SK-N-SH (cell line): ENCODE measurements around the gene APEH. TPM values are rescaled to one million over a fixed set of nuclear protein-coding genes. Genes with fewer than 3 reads are reported as not detected.

ENCODE experiments used
- CTCF ChIA-PET: fragments of 300-600, 350-600 bp; formaldehyde crosslinking; extraction: SDS; loops from one replicate; lab custom pipeline; 2021; lab: Yijun Ruan, JAX
- POLR2A ChIA-PET: fragments of 350-600 bp; sonication (Branson Sonifier 250); formaldehyde crosslinking; extraction: SDS; loops from one replicate; lab custom pipeline; 2020; ENCODE audit warnings: antibody characterized with exemption, inconsistent platforms; lab: Yijun Ruan, JAX
- DNase-seq: peaks from one replicate; pipeline ENCODE4 v3.0.0; 2012
- H2AFZ ChIP-seq: fragments of 200-600 bp; sonication (generic); 2 replicates; pipeline ENCODE4 v1.8.1; 2016; ENCODE audit warnings: antibody characterized with exemption, mild to moderate bottlenecking, low read depth
- H3F3A ChIP-seq: fragments of 200-600 bp; sonication (generic); replicated peaks from 2 replicates; pipeline ENCODE3; 2016; ENCODE audit warnings: antibody characterized with exemption, mild to moderate bottlenecking; ENCODE audit not compliant: insufficient read depth
- H3K27ac ChIP-seq, 2 experiments: fragments of 200-500 bp in 1 of 2; fragments of 200-600 bp in 1 of 2; sonication (Bioruptor generic) in 1 of 2; sonication (generic), shearing (Covaris generic) in 1 of 2; 2 replicates each; pipeline versions ENCODE4 v1.5.1 to v1.6.1; 2014 to 2016; ENCODE audit warnings: low read depth in 2 of 2, inconsistent platforms in 1 of 2, low read length in 1 of 2, mild to moderate bottlenecking in 1 of 2, mixed read lengths in 1 of 2
- H3K27me3 ChIP-seq: fragments of 200-600 bp; sonication (generic), shearing (Covaris generic); 2 replicates; pipeline ENCODE4 v1.6.1; 2016; ENCODE audit warnings: mixed run types; ENCODE audit not compliant: insufficient read depth
- H3K36me3 ChIP-seq, 2 experiments: fragments of 200-500 bp in 1 of 2; fragments of 200-600 bp in 1 of 2; sonication (Bioruptor generic) in 1 of 2; sonication (generic) in 1 of 2; replicated peaks in 1 of 2; 2 replicates each; pipeline versions ENCODE3 to v1.5.1; 2014 to 2016; ENCODE audit warnings: low read length in 1 of 2, mild to moderate bottlenecking in 1 of 2; ENCODE audit not compliant: insufficient read depth in 2 of 2, control insufficient read depth in 1 of 2
- H3K4me1 ChIP-seq, 2 experiments: fragments of 200-500 bp in 1 of 2; fragments of 200-600 bp in 1 of 2; sonication (Bioruptor generic) in 1 of 2; sonication (generic), shearing (Covaris generic) in 1 of 2; 2 replicates each; pipeline versions ENCODE4 v1.5.1 to v1.6.1; 2014 to 2016; ENCODE audit warnings: low read depth in 1 of 2, low read length in 1 of 2, mixed run types in 1 of 2; ENCODE audit not compliant: insufficient read depth in 2 of 2, control insufficient read depth in 1 of 2
- H3K4me2 ChIP-seq: fragments of 200-600 bp; sonication (generic), shearing (Covaris generic); 2 replicates; pipeline ENCODE4 v1.6.1; 2017; ENCODE audit warnings: mixed run types
- H3K4me3 ChIP-seq, 2 experiments: fragments of 200-500 bp in 1 of 2; fragments of 200-600 bp in 1 of 2; sonication (Bioruptor generic) in 1 of 2; sonication (generic), shearing (Covaris generic) in 1 of 2; 2 replicates each; pipeline versions ENCODE4 v1.5.1 to v1.8.1; 2014 to 2016; ENCODE audit warnings: low read depth in 2 of 2, inconsistent platforms in 1 of 2, low read length in 1 of 2, mild to moderate bottlenecking in 1 of 2, mixed read lengths in 1 of 2, moderate library complexity in 1 of 2
- H3K79me2 ChIP-seq: fragments of 200-600 bp; sonication (generic); 2 replicates; pipeline ENCODE4 v1.8.1; 2017; ENCODE audit warnings: mild to moderate bottlenecking; ENCODE audit not compliant: insufficient read depth
- H3K9ac ChIP-seq: fragments of 200-600 bp; sonication (generic); 2 replicates; pipeline ENCODE4 v1.6.1; 2017; ENCODE audit warnings: mixed run types
- H3K9me2 ChIP-seq: fragments of 200-600 bp; sonication (generic); 2 replicates; pipeline ENCODE4 v1.6.1; 2017; ENCODE audit warnings: mixed run types
- H3K9me3 ChIP-seq: fragments of 200-600 bp; sonication (generic); 2 replicates; pipeline ENCODE4 v1.6.1; 2017; ENCODE audit warnings: mixed run types, mild to moderate bottlenecking, moderate library complexity
- H4K20me1 ChIP-seq: fragments of 200-600 bp; sonication (generic); 2 replicates; pipeline ENCODE4 v1.6.1; 2017; ENCODE audit warnings: mild to moderate bottlenecking, mixed run types; ENCODE audit not compliant: insufficient read depth
- FOSL2 ChIP-seq: IDR thresholded peaks from 2 replicates; pipeline ENCODE4 v1.4.0; 2012; ENCODE audit warnings: low read depth, mild to moderate bottlenecking, moderate library complexity, borderline replicate concordance
- MXI1 ChIP-seq: IDR thresholded peaks from 2 replicates; pipeline ENCODE4 v1.6.1; 2012; ENCODE audit warnings: mild to moderate bottlenecking, low read depth, low read length, improper control_type of control experiment
- PBX3 ChIP-seq: IDR thresholded peaks from 2 replicates; pipeline ENCODE4; 2012
- REST ChIP-seq: IDR thresholded peaks from 2 replicates; pipeline ENCODE4 v1.6.1; 2012; ENCODE audit warnings: mild to moderate bottlenecking, low read depth, low read length, moderate library complexity
- USF2 ChIP-seq: fragments of 150-350 bp; IDR thresholded peaks from 2 replicates; pipeline ENCODE4 v1.6.1; 2017; ENCODE audit warnings: antibody characterized with exemption, low read length, low read depth, borderline replicate concordance
- WGBS: methylation state at CpG from one replicate; pipeline ENCODE4 v1.1.6; 2017; ENCODE audit warnings: low lambda C conversion rate; 5-methylcytosine and 5-hydroxymethylcytosine counted together
- polyA plus RNA-seq, 3 experiments: library from polyadenylated mRNA; depleted of rRNA; stranded (reverse); fragments of >200 nt; gene quantifications; 2 replicates each; pipeline ENCODE4 v1.2.3, GENCODE V29; 2012

APEH gene
- polyA plus RNA-seq, 1 of the 3 experiments (the other 2 are of a cell fraction): 112 TPM

GRCh38 chr3:49638445-49638844 lies 35.7 kb upstream of the APEH start:
- TF ChIP-seq MXI1: no peak
- peak; percentile 27; the same call in 1 of the 2 replicates for TF ChIP-seq FOSL2
- TF ChIP-seq, all 33 proteins: peak for 1
- no peak overlapping the region for H3K27ac ChIP-seq
- H3K27me3 ChIP-seq: no peaks in the 10 kb centered on the region
- CTCF ChIA-PET: interaction anchor here (1.8 to 2.6 kb wide), 2 partner anchors 33 to 99 kb away, joined by 4 to 11 read pairs; no protein-coding TSS in a partner anchor
- no peaks in the 10 kb centered on the region for H3K9me2 ChIP-seq
- no peaks in the 10 kb centered on the region for H3K79me2 ChIP-seq
- H3K36me3 ChIP-seq: no peaks in the 10 kb centered on the region
- no peak overlapping the region for H3K4me2 ChIP-seq
- H3K4me3 ChIP-seq: no peak overlapping the region
- H2AFZ ChIP-seq: no peak overlapping the region
- DNase-seq: no peak
- H3F3A ChIP-seq: no peaks in the 10 kb centered on the region
- 50% methylated on average over 8 of the region's 8 CpGs for WGBS
- no peaks in the 10 kb centered on the region for H3K9me3 ChIP-seq
- H3K9ac ChIP-seq: no peak overlapping the region
- no peaks in the 10 kb centered on the region for H3K4me1 ChIP-seq
- H4K20me1 ChIP-seq: no peaks in the 10 kb centered on the region
- POLR2A ChIA-PET: no interaction called here

- CTCF ChIA-PET: interaction anchor here (0.9 to 2.2 kb wide), 3 partner anchors 32 to 100 kb away, joined by 3 to 7 read pairs (median 4); no protein-coding TSS in a partner anchor
- H3K9ac ChIP-seq: no peak overlapping the region
These were observed 34.6 kb upstream of the APEH start for GRCh38 chr3:49639551-49639950.

More at GRCh38 chr3:49639551-49639950, 34.6 kb upstream of the APEH start:
- no peak overlapping the region for H2AFZ ChIP-seq
- H3K27ac ChIP-seq: no peak overlapping the region
- H3K9me3 ChIP-seq: no peaks in the 10 kb centered on the region
- 75% methylated on average over 2 of the region's 2 CpGs for WGBS
- no peaks in the 10 kb centered on the region for H3K36me3 ChIP-seq
- no peak for DNase-seq
- no peak overlapping the region for H3K4me3 ChIP-seq
- no peaks in the 10 kb centered on the region for H3K27me3 ChIP-seq
- H3K79me2 ChIP-seq: no peaks in the 10 kb centered on the region
- no peaks in the 10 kb centered on the region for H3K4me1 ChIP-seq
- H4K20me1 ChIP-seq: no peaks in the 10 kb centered on the region
- no peaks in the 10 kb centered on the region for H3K9me2 ChIP-seq
- H3K4me2 ChIP-seq: no peak overlapping the region
- POLR2A ChIA-PET: no interaction called here
- H3F3A ChIP-seq: no peaks in the 10 kb centered on the region
- TF ChIP-seq REST: no peak
- TF ChIP-seq PBX3: no peak
- TF ChIP-seq USF2: no peak
